Inflammatory macrophage treated with lipopolysaccharide for 4 hours (primary cell): ENCODE results near the gene CDC123.
"Not testable (repeated sequence)": the region's sequence is repeated elsewhere in the genome, so short reads cannot be mapped to it uniquely, and the experiment has no call there.

Experiments used
- DNase-seq: peaks from one replicate; pipeline ENCODE4 v3.0.0-alpha.2; 2020

Gene CDC123

GRCh38 chr10:12191715-12192114 lies 4.3 kb upstream of the CDC123 start:
- peak; percentile 31 for DNase-seq

- peak; percentile 68 for DNase-seq
Observed at GRCh38 chr10:12193193-12193592, 2.8 kb upstream of the CDC123 start.

- DNase-seq: peak; percentile 32
Observed at GRCh38 chr10:12194752-12195271, 1.2 kb upstream of the CDC123 start.

- DNase-seq: no peak
Observed at GRCh38 chr10:12195281-12195602, 746 bp upstream of the CDC123 start.

- DNase-seq: no peak
Observed at GRCh38 chr10:12196531-12197211, 683 bp downstream of the CDC123 start.

- peak; percentile 51 for DNase-seq
Observed at GRCh38 chr10:12198156-12198555, 2.2 kb downstream of the CDC123 start.

GRCh38 chr10:12200850-12201249 lies 4.9 kb downstream of the CDC123 start:
- no peak for DNase-seq

- no peak for DNase-seq
Observed at GRCh38 chr10:12201543-12201942, 5.6 kb downstream of the CDC123 start.

- no peak for DNase-seq
Observed at GRCh38 chr10:12202226-12202625, 6.2 kb downstream of the CDC123 start.

- no peak for DNase-seq
Observed at GRCh38 chr10:12205082-12205481, 9.1 kb downstream of the CDC123 start.

GRCh38 chr10:12207114-12207513 lies 11.1 kb downstream of the CDC123 start:
- DNase-seq: no peak

GRCh38 chr10:12208460-12208859 lies 12.5 kb downstream of the CDC123 start:
- no peak for DNase-seq

- DNase-seq: no peak
Observed at GRCh38 chr10:12212454-12212853, 16.5 kb downstream of the CDC123 start.

- no peak for DNase-seq
Observed at GRCh38 chr10:12213621-12214020, 17.6 kb downstream of the CDC123 start.

- no peak for DNase-seq
Observed at GRCh38 chr10:12214093-12214492, 18.1 kb downstream of the CDC123 start.

GRCh38 chr10:12214763-12215218 lies 18.8 kb downstream of the CDC123 start:
- peak; percentile 48 for DNase-seq

- peak; percentile 45 for DNase-seq
Observed at GRCh38 chr10:12218991-12219390, 23.0 kb downstream of the CDC123 start.

GRCh38 chr10:12221323-12222298 lies 25.6 kb downstream of the CDC123 start:
- no peak for DNase-seq

- DNase-seq: peak; percentile 21
Observed at GRCh38 chr10:12225444-12225843, 29.5 kb downstream of the CDC123 start.

- DNase-seq: not testable (repeated sequence)
Observed at GRCh38 chr10:12226438-12226837, 30.4 kb downstream of the CDC123 start.

- DNase-seq: no peak
Observed at GRCh38 chr10:12228851-12229250, 32.9 kb downstream of the CDC123 start.

- not testable (repeated sequence) for DNase-seq
Observed at GRCh38 chr10:12234687-12235086, 38.7 kb downstream of the CDC123 start.

- no peak for DNase-seq
Observed at GRCh38 chr10:12235116-12235694, 39.2 kb downstream of the CDC123 start.
